Non-pigmented ciliary epithelial cell (primary cell): ENCODE results near the gene TRAF4.
A peak's percentile ranks its signal among the peaks of the same experiment; 100 is the strongest.

ENCODE experiments used
- DNase-seq: peaks from one replicate; pipeline ENCODE4 v3.0.0-alpha.2; 2010; ENCODE audit warnings: low read depth

Gene TRAF4, protein sequence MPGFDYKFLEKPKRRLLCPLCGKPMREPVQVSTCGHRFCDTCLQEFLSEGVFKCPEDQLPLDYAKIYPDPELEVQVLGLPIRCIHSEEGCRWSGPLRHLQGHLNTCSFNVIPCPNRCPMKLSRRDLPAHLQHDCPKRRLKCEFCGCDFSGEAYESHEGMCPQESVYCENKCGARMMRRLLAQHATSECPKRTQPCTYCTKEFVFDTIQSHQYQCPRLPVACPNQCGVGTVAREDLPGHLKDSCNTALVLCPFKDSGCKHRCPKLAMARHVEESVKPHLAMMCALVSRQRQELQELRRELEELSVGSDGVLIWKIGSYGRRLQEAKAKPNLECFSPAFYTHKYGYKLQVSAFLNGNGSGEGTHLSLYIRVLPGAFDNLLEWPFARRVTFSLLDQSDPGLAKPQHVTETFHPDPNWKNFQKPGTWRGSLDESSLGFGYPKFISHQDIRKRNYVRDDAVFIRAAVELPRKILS

DNA sequence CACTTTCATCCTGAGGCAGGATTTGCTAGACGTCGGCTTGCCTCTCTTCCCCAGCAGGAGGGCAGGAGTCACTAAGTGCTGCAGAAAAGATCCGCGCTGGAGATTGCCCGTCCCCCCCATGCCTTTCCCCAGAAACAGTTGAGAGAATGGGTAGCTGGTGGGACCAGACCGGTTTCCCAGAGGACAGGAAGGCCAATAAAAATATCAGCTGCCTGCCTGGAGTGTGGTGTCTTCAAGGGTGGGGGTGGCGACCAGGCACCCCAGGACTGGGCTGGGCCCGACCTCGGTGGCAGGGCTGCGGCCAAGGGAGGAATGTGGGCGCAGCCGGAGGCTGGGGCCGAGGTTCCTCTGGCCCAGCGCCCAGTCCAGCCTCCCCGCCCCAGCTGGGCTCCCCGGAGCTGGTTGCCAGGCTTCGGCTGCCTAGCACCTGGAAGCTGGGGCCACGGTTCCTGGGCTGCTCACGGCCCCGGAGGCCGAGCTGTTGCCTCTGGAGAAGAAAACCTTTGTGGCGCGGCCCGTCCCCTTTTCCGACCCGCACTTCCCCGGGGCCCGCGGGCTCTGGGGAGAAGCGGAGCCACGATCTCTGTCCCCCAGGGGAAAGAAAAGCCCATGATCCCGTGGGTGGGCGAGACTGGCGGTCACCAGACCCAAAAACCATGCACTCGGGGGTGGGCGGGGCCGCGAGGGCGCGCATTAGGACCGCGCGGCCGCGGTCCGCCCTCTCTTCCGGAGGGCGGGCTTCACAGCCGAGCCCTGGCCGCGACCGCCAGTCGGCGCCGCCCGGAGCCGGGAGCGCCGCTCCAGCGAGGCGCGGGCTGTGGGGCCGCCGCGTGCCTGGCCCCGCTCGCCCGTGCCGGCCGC lies at the start of gene TRAF4:
TRAF4 (plus strand) TSS at position 769 of the 861 bp plus-strand sequence. CDS start 102 bp downstream, outside the sequence.
- peak; percentile 78 for DNase-seq

GRCh38 chr17:28698253-28698941 lies 45.4 kb upstream of the TRAF4 start:
- DNase-seq: no peak

DNA sequence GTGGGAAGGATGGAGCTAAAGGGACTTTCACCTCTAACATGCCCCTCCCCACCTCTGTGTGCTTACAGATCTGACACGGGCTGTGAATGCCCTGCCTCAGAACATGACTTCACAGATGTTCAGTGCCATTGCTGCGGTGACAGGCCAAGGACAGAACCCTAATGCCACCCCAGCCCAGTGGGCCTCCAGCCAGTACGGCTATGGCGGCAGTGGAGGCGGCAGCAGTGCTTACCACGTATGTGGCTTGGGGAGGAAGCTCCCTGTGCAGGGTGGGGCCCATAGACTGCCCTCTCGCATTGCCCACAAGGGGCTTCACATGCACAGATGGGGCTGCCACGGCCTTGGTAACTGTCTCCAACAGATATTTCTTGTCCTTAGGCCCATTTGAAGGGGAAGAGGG lies 43.5 kb upstream of the TRAF4 start:
- no peak for DNase-seq

DNA sequence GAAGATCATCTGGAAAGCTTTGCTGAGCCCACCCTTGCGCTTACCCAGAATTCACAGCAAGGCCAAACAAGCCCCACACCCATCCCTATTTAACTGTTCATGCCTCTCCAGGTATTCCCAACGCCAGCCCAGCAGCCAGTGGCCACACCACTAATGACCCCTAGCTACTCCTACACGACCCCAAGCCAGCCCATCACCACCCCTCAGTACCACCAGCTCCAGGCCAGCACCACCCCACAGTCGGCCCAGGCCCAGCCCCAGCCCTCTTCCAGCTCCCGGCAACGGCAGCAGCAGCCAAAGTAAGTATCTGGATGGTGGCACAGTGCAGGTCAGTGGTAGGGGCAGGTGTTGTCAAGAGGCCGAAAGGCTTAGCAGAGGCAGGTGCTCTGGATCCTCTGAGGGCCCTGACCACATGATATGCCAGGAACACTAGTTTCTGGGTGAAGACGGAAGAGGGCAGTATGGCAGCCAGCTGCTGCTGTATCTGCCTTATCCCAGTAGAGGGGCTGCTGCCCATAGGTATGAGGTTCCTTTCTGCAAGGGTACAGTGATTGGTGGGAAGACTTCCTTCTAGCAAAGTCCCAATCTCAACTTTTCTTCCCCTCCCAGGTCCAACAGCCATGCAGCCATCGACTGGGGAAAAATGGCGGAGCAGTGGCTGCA lies 42.9 kb upstream of the TRAF4 start:
- no peak for DNase-seq

- no peak for DNase-seq
Measured at GRCh38 chr17:28702026-28702751, 41.6 kb upstream of the TRAF4 start.

- DNase-seq: no peak
Measured at GRCh38 chr17:28702752-28703150, 41.1 kb upstream of the TRAF4 start.

DNA sequence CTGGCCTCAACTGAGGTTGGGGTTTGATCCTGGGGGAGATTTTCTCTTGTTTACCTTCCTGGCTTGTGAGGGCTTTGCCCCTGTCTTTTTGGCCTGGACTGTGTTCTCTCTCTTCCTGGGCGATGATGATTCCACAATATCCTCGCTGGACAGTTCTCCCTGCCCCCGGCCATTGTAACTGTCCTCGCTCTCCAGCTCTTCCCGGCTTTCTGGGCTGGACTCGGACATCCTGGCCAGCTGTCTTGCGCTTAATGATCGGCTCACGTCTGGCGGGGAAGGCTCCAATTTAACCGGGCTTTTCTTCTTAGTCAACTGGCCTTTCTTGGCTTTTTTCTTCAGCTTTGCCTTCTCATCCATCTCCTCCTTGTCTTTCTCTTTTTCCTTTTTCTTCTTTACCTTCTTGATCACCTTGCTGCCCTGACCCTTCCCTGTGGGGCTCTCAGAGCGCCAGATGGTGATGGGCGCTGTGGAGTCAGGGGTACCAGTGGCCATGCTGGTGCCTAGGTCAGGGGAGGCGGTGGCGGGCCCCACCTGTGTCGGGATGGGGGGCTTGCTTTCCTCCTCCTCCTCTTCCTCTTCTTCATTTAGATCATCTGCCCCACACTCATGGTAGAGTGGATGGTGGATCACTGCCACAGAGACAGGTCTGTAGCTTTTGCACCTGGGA lies 40.1 kb upstream of the TRAF4 start:
- DNase-seq: no peak

DNA sequence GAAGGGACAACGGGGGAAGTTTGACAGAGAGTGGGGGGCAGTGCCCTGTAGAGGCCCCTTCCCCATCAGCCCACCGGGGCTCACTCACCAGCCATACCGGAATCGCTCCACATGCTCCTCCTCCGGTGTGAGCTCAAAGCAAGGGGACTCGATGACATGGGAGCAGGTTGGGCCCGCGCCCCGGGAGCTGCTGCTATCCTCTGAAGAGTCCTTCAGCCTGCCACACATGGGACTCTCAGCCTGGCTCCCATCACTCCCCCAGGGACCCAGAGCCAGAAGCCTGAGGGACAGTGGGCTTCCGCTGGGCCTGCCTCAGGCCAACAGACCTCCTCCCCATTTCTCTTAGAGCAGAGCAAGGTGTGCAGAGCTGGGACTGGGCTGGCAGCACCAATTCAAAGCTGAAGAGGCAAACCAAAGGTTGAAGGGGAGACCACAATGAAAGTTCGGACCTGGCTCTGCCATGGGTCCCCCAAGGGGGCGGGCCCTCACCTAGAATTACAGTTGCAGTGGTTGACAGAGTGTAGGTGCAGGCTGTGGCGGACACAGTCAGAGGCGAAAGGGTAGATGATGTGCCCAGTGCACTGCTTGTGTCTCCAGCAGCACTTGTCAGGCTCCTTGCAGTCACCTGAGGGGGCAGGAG lies 39.5 kb upstream of the TRAF4 start:
- no peak for DNase-seq

- DNase-seq: no peak
Measured at GRCh38 chr17:28705074-28705659, 38.6 kb upstream of the TRAF4 start.

DNA sequence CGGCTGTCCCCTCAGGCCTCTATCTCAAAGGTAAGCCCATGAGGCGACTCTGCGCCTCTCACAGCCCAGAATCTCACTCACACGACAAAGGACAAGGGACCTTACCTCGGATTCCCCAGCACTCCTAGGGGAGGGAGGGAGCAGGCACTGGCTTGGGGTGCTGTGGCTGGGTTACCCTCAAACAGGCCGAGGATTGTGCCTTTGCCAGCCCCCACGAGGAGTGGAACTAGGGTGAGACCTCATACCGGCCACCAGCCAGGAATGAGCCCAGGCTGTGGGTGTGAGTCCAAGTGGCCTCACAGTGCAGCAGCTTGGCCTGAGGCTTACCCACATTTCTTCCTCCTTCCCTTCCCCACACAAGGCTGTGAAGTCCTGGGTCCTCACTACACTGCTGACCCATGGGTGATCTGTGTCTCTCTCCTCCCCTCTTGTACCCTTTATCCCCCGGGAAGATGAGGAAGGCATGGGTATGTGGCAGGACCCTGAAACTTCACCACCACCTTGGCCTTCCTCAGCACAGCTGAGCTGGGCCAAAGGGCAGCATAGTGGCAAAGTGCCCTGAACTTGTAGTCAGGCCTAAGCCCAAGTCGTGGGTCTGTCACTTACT lies 38.0 kb upstream of the TRAF4 start:
- DNase-seq: no peak

DNA sequence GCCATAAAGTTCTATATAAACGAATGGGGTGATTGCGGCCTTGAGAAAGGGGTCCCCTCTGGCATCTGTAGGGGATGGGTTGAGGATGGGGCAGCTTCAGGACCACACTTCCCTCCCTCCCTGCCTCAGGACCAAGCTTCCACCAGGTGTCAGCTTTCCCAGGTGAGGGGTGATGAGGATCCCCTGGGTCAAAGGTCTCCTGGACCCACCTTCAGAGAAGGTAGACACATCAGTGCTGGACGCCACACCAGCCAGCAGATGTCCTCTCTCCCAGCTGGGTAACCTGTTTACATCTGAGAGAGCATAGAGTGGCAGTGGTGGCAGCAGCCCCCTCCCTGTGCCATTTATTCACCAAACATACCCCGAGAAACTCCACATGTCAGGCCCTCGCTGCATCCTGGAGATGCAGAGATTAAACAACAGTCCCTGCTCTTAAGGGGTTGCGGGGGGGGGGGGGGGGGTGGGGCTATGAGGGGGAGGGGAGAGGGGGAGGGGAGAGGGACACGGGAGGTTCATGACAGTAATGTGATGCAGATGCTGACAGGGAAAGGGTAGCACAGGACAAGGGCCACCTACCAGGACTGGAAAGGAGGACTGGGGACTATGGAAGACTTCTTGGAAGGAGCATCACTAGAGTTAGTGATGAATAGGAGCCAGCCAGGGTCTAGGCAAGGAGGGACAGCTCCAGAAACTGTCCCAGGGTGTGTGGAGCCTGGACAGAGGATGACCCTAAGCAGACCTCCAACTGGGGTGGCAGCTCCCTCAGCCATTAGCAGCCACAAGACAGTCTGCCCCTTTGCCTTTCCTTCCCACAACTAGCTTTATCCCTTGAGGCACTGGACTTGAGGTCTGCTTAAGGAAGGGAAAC lies 37.1 kb upstream of the TRAF4 start:
- DNase-seq: no peak

DNA sequence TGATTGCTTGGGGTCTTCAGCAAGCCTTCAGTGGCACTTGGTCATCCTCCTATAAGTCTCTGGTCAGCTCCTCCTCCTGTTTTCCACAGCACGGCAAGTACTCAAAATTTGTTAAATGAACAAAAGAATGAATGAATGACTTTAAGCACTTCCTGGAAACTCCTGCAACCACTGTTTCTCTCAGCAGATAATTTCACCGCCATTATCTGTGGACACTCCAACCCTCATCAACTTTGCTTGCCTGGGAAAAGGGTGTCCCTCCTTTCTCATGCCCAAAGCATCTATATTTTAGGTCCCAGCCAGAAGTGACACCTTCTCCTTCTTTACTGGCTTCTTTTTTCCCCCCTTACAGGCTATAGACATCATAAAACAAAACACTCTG lies 36.5 kb upstream of the TRAF4 start:
- DNase-seq: no peak

GRCh38 chr17:28710861-28711722 lies 32.7 kb upstream of the TRAF4 start:
- DNase-seq: no peak

DNA sequence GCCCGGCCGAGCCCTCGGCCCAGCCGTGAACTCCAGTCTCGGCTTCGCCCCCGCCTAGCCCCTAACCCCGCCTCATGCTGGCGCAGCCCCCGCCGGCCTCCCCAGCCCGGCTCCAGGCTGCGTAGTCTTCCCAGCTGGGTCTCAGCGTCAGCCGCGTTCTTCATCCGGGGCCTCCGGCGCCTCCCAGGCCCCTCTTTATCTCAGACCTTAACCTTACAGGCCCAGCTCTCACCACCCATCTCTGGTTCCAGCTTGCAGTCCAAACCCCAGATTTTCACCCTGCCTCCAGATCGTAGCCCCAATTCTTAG lies 32.1 kb upstream of the TRAF4 start, which contains the start of gene PROCA1:
PROCA1 (minus strand) TSS at position 166 of the 309 bp plus-strand sequence. CDS start 228 bp downstream, outside the sequence.
- no peak for DNase-seq

GRCh38 chr17:28712032-28712704 lies 31.6 kb upstream of the TRAF4 start:
- no peak for DNase-seq

DNA sequence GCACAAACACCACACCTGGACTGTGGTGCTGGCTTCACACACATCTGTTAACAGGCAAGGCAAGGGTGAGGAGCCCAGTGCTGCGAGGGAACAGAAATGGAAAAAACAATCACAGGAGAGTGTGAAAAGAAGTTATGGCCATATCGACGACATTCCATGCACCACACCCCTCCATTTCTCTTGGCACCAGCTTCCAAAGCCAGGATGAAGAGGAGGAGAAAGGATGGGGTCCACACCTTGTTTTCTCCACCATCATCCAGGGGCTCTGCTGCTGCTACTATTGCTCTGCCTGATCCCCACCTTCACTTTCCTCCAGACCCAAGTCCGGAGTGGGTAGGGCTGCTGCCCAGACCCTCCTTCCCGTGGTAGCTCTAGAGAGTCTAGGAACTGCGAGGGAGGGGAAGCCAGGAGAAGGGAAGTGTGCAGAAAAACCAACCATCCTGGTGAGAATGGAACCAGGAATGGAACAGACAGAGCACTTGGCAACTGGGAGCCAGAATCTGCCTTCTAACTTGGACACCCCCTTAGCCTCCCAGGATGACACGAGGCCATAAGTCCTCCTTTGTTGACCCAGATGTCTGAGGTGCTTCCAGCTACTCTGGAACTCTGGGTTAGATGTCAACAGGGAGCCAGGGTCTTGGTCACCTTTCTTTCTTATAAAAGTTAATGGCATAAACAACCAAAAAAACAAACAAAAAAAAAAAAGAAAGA lies 31.0 kb upstream of the TRAF4 start:
- DNase-seq: no peak
